Smooth muscle cell (in vitro differentiated cells): ENCODE data around the gene ZNF845. TPM values are rescaled to one million over a fixed set of nuclear protein-coding genes. Genes with fewer than 3 reads are reported as not detected.
"Not testable (repeated sequence)": the region's sequence is repeated elsewhere in the genome, so short reads cannot be mapped to it uniquely, and the experiment has no call there.

Experiments
- DNase-seq: peaks from one replicate; lab custom pipeline; 2025; ENCODE audit not compliant: unreplicated experiment; lab: John Stamatoyannopoulos, UW
- H2AFZ ChIP-seq: fragments of 200-600 bp; sonication (generic); 2 replicates; pipeline ENCODE4 v1.6.0; 2016; ENCODE audit warnings: antibody characterized with exemption, low read depth, mild to moderate bottlenecking
- H3F3A ChIP-seq: fragments of 200-600 bp; sonication (generic); 2 replicates; pipeline ENCODE4 v1.6.0; 2017; ENCODE audit warnings: antibody characterized with exemption, low read depth
- H3K27ac ChIP-seq: fragments of 200-600 bp; sonication (generic); 2 replicates; pipeline ENCODE4 v1.5.1; 2016; ENCODE audit warnings: low read depth, mild to moderate bottlenecking
- H3K27me3 ChIP-seq: fragments of 200-600 bp; sonication (generic); 2 replicates; pipeline ENCODE4 v1.6.1; 2016; ENCODE audit warnings: low read depth, mild to moderate bottlenecking
- H3K36me3 ChIP-seq: fragments of 200-600 bp; sonication (generic); 2 replicates; pipeline ENCODE4 v1.5.1; 2016; ENCODE audit warnings: low read depth
- H3K4me1 ChIP-seq: fragments of 200-600 bp; sonication (generic); 2 replicates; pipeline ENCODE4 v1.5.1; 2016; ENCODE audit warnings: low read depth
- H3K4me2 ChIP-seq: fragments of 200-600 bp; sonication (generic); 2 replicates; pipeline ENCODE4 v1.6.0; 2016; ENCODE audit warnings: mild to moderate bottlenecking
- H3K4me3 ChIP-seq: fragments of 200-600 bp; sonication (generic); 2 replicates; pipeline ENCODE4 v1.5.1; 2016; ENCODE audit warnings: mild to moderate bottlenecking
- H3K79me2 ChIP-seq: fragments of 200-600 bp; sonication (generic); 2 replicates; pipeline ENCODE4 v1.6.0; 2016; ENCODE audit warnings: low read depth, mild to moderate bottlenecking
- H3K9ac ChIP-seq: fragments of 200-600 bp; sonication (generic); 2 replicates; pipeline ENCODE4 v1.6.0; 2016; ENCODE audit warnings: low read depth
- H3K9me3 ChIP-seq: fragments of 200-600 bp; sonication (generic); replicated peaks from 2 replicates; pipeline ENCODE4 v1.5.1; 2016; ENCODE audit warnings: low read depth
- H4K20me1 ChIP-seq: fragments of 200-600 bp; sonication (generic); 2 replicates; pipeline ENCODE4 v1.6.0; 2016; ENCODE audit warnings: low read depth
- WGBS: methylation state at CpG from one replicate; pipeline ENCODE4 v1.1.7; 2016; ENCODE audit warnings: low lambda C conversion rate; 5-methylcytosine and 5-hydroxymethylcytosine counted together
- polyA plus RNA-seq: library from polyadenylated mRNA; unstranded; fragments of >200 nt; fragmentation: Nextera tagmentation; extraction: Ambion mirVana; gene quantifications from 2 replicates; pipeline ENCODE4 v1.2.1, GENCODE V29; 2016
- total RNA-seq: library from RNA; depleted of rRNA; stranded (reverse); fragments of >200 nt; gene quantifications from 2 replicates; pipeline ENCODE4 v1.2.3, GENCODE V29; 2014
- TF ChIP-seq, protein P1 (sequence below): fragments of 200-600 bp; sonication (generic); IDR thresholded peaks from 2 replicates; pipeline ENCODE4 v1.5.1; 2017; ENCODE audit warnings: borderline replicate concordance, mild to moderate bottlenecking, antibody characterized with exemption; ENCODE audit not compliant: insufficient read depth, poor library complexity, severe bottlenecking

The ZNF845 gene
- total and polyA plus RNA-seq, 2 experiments from 2014 or later = 3.1 to 9.5 TPM

DNA sequence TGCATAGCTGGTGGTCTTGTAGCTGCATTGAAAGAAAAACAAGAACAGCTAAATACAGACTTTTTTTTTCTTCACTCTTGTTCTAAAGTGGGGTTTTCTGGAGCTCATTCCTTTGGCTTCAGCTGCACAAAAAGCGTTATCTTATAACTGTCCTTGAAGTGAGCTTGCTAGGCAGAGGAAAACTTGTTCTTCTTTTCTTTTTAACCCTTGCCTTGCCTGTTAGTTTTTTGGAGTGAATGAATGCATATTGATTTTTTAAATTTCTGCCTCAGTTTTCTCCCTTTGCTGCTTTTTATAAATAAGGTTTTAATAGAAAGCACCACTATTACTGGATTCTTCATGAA lies 62.9 kb downstream of the ZNF845 start:
- H3K9me3 ChIP-seq = no peaks in the 10 kb centered on the region
- peaks cover 9% of the 10 kb centered on the region for H3F3A ChIP-seq
- no peaks in the 10 kb centered on the region for H3K36me3 ChIP-seq
- no peak for DNase-seq
- peak overlapping the region; percentile 100 for H3K4me3 ChIP-seq
- H3K79me2 ChIP-seq = peaks cover 34% of the 10 kb centered on the region
- H3K4me2 ChIP-seq = peak overlapping the region; percentile 98
- H3K27ac ChIP-seq = no peak overlapping the region
- no peak overlapping the region for H3K9ac ChIP-seq
- no peak overlapping the region for H2AFZ ChIP-seq
- TF ChIP-seq, protein P1, sequence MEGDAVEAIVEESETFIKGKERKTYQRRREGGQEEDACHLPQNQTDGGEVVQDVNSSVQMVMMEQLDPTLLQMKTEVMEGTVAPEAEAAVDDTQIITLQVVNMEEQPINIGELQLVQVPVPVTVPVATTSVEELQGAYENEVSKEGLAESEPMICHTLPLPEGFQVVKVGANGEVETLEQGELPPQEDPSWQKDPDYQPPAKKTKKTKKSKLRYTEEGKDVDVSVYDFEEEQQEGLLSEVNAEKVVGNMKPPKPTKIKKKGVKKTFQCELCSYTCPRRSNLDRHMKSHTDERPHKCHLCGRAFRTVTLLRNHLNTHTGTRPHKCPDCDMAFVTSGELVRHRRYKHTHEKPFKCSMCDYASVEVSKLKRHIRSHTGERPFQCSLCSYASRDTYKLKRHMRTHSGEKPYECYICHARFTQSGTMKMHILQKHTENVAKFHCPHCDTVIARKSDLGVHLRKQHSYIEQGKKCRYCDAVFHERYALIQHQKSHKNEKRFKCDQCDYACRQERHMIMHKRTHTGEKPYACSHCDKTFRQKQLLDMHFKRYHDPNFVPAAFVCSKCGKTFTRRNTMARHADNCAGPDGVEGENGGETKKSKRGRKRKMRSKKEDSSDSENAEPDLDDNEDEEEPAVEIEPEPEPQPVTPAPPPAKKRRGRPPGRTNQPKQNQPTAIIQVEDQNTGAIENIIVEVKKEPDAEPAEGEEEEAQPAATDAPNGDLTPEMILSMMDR = no peak
- H4K20me1 ChIP-seq = peaks cover 6% of the 10 kb centered on the region
- H3K4me1 ChIP-seq = peaks cover 12% of the 10 kb centered on the region
- 0% methylated on average over 1 of the region's 1 CpG for WGBS
- no peaks in the 10 kb centered on the region for H3K27me3 ChIP-seq

DNA sequence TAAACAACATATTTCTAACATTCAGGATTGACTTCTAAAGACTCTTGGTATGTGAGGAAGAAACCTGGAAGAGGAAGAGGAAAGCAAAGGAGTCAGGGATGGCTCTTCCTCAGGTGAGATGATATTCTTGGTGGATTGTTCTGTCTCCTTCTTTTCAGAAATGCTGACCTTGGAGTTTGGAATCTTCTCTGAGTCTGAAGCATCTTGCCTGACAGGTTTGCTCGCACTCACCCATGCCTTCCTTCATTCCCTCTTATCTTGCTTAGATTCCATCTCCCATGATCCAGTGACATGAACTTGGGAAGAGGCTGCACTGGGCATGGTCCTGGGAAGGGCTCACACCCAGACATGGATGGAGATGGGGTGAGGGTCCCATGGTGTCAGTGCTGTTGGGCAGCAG lies 64.4 kb downstream of the ZNF845 start:
- not testable (repeated sequence) for H3K9ac ChIP-seq, H4K20me1 ChIP-seq, H2AFZ ChIP-seq, H3K36me3 ChIP-seq, H3K27ac ChIP-seq, H3F3A ChIP-seq, H3K27me3 ChIP-seq, H3K9me3 ChIP-seq, DNase-seq, H3K4me3 ChIP-seq, H3K4me2 ChIP-seq
- H3K79me2 ChIP-seq = peaks cover 34% of the 10 kb centered on the region
- 81% methylated on average over 1 of the region's 1 CpG for WGBS
- H3K4me1 ChIP-seq = peaks cover 12% of the 10 kb centered on the region

Other genes starting within 250 kb of the ZNF845 start
- 36.0 and 37.8 TPM in 2 replicates for gene ZNF160, start 230.3 kb upstream of the ZNF845 start, total RNA-seq
- 18.5 and 22.3 TPM in 2 replicates for gene ZNF160, start 230.3 kb upstream of the ZNF845 start, polyA plus RNA-seq
- 14.8 and 48.7 TPM in 2 replicates for gene ZNF415, start 200.8 kb upstream of the ZNF845 start, total RNA-seq
- gene ZNF415, start 200.8 kb upstream of the ZNF845 start, polyA plus RNA-seq = 6.7 and 12.4 TPM in 2 replicates
- gene ZNF347, start 174.7 kb upstream of the ZNF845 start, total RNA-seq = 9.9 and 17.8 TPM in 2 replicates
- 4.5 and 4.7 TPM in 2 replicates for gene ZNF347, start 174.7 kb upstream of the ZNF845 start, polyA plus RNA-seq
- 2.8 and 9.9 TPM in 2 replicates for gene ZNF665, start 140.4 kb upstream of the ZNF845 start, total RNA-seq
- 4.4 and 6.0 TPM in 2 replicates for gene ZNF665, start 140.4 kb upstream of the ZNF845 start, polyA plus RNA-seq
- 43.0 and 62.4 TPM in 2 replicates for gene ZNF677, start 78.9 kb upstream of the ZNF845 start, total RNA-seq
- gene ZNF677, start 78.9 kb upstream of the ZNF845 start, polyA plus RNA-seq = 25.4 and 29.7 TPM in 2 replicates
- not detected in 2 replicates for gene VN1R2, start 75.5 kb upstream of the ZNF845 start, total RNA-seq
- not detected in 2 replicates for gene VN1R2, start 75.5 kb upstream of the ZNF845 start, polyA plus RNA-seq
- gene VN1R4, start 66.0 kb upstream of the ZNF845 start, total RNA-seq = not detected in 2 replicates
- gene VN1R4, start 66.0 kb upstream of the ZNF845 start, polyA plus RNA-seq = not detected in 2 replicates
- 10.9 and 11.7 TPM in 2 replicates for gene ZNF525, start 32.0 kb downstream of the ZNF845 start, total RNA-seq
- 1.4 and 2.5 TPM in 2 replicates for gene ZNF525, start 32.0 kb downstream of the ZNF845 start, polyA plus RNA-seq
- gene ZNF765, start 61.4 kb downstream of the ZNF845 start, total RNA-seq = 7.7 and 15.0 TPM in 2 replicates
- gene ZNF765, start 61.4 kb downstream of the ZNF845 start, polyA plus RNA-seq = 3.8 and 4.3 TPM in 2 replicates
- gene ZNF761, start 98.2 kb downstream of the ZNF845 start, total RNA-seq = 14.5 and 24.1 TPM in 2 replicates
- gene ZNF761, start 98.2 kb downstream of the ZNF845 start, polyA plus RNA-seq = 10.4 and 11.0 TPM in 2 replicates
- gene ZNF813, start 134.0 kb downstream of the ZNF845 start, total RNA-seq = 5.4 and 5.9 TPM in 2 replicates
- 2.4 TPM in 2 replicates for gene ZNF813, start 134.0 kb downstream of the ZNF845 start, polyA plus RNA-seq
- gene ZNF331, start 204.4 kb downstream of the ZNF845 start, total RNA-seq = 9.1 and 12.1 TPM in 2 replicates
- gene ZNF331, start 204.4 kb downstream of the ZNF845 start, polyA plus RNA-seq = 9.7 and 11.4 TPM in 2 replicates